Adrenal gland (tissue), 12 donors: Measurements from ENCODE around the gene PLEKHA6. TPM values are rescaled to one million over a fixed set of nuclear protein-coding genes. Genes with fewer than 3 reads are reported as not detected.

Experiments
- DNase-seq, 7 donors: peaks; one replicate each; pipeline ENCODE4 v3.0.0-alpha.2; 2019 to 2020
- H3K27ac ChIP-seq, 5 donors: fragments of 200-600 bp; sonication (generic) in 4 of 5; 1 replicate in 3 of 5; 2 replicates in 2 of 5; pipeline versions ENCODE4 v1.5.1 to v1.8.0; 2016 to 2020; ENCODE audit warnings: mild to moderate bottlenecking in 1 of 5
- H3K27me3 ChIP-seq: fragments of 200-600 bp; 2 replicates; pipeline ENCODE4 v1.8.0; 2021
- H3K36me3 ChIP-seq, 2 donors: fragments of 200-600 bp; replicated peaks in 1 of 2; 1 replicate in 1 of 2; 2 replicates in 1 of 2; pipeline versions ENCODE4 v1.5.1 to v1.8.0; 2018 to 2022
- H3K4me1 ChIP-seq, 2 donors: fragments of 200-600 bp; replicated peaks in 1 of 2; 1 replicate in 1 of 2; 2 replicates in 1 of 2; pipeline versions ENCODE4 v1.5.1 to v1.8.0; 2018 to 2021
- H3K4me3 ChIP-seq, 4 donors: fragments of 200-600 bp; sonication (generic) in 3 of 4; one replicate each; pipeline ENCODE4 v1.5.1; 2016 to 2018
- H3K9me3 ChIP-seq, 3 donors: fragments of 200-600 bp; sonication (generic) in 1 of 3; replicated peaks in 1 of 3; 1 replicate in 2 of 3; 2 replicates in 1 of 3; pipeline versions ENCODE4 v1.5.1 to v1.8.0; 2016 to 2021
- POLR2A ChIP-seq, 2 donors: fragments of 450-650 bp; IDR thresholded peaks; one replicate each; pipeline ENCODE4 v1.6.1; 2017; ENCODE audit warnings: antibody characterized with exemption in 2 of 2, mild to moderate bottlenecking in 2 of 2, moderate library complexity in 1 of 2
- WGBS, 4 donors: extraction: QIAGEN DNeasy Blood & Tissue Kit in 2 of 4; methylation state at CpG; one replicate each; pipeline versions ENCODE4 v1.1.5 to v1.1.7; 2013 to 2017; 5-methylcytosine and 5-hydroxymethylcytosine counted together
- intact Hi-C, 2 donors: fragments of 100-400 bp; cut with DNase I; formaldehyde crosslinking; loops; one replicate each; pipeline versions ENCODE4 v1.14.1 to v1.15.0; 2022 to 2023
- polyA plus RNA-seq, 3 donors: library from polyadenylated mRNA; stranded (reverse); fragments of 200-250 nt in 2 of 3; fragments of 350-450 nt in 1 of 3; fragmentation: Illumina TruSeq in 1 of 3; extraction: RNeasy Lipid Tissue Mini Kit (QIAGEN cat#74804) in 1 of 3; gene quantifications; one replicate each; pipeline ENCODE4 v1.2.3, GENCODE V29; 2013 to 2014
- total RNA-seq, 9 donors: library from RNA; depleted of rRNA in 4 of 9; stranded (reverse); fragments of >200 nt in 4 of 9; fragments of 120-200 nt in 1 of 9; fragmentation: NEBNext Ultra II Directional in 1 of 9; extraction: Animal tissue kit (Norgen Biotek cat#: 25700) in 1 of 9; gene quantifications; one replicate each; pipeline versions ENCODE4 v1.1.0 to v1.2.4, GENCODE V29; 2013 to 2023
- TF ChIP-seq, protein P1 (sequence below), 6 experiments: fragments of 450-650 bp in 4 of 6; fragments of 200-600 bp in 2 of 6; sonication (generic) in 1 of 6; IDR thresholded peaks; 1 replicate in 5 of 6; 2 replicates in 1 of 6; pipeline versions ENCODE4 v1.5.1 to v1.8.0; 2016 to 2021; ENCODE audit warnings: antibody characterized with exemption in 6 of 6, mild to moderate bottlenecking in 2 of 6, moderate library complexity in 1 of 6
- donor health status: healthy with polysubstance abuse.
- donor health status: Bipolar disorder and iron deficiency.
- donor health status: DM: yes; HTN: yes; CAD: no.
- donor health status: DM: no; HTN: no; CAD: no.
- donor health status: DM: no; HTN: no; CAD: no.
- donor health status: DM: yes; HTN: yes; CAD: no.

Gene PLEKHA6
- total and polyA plus RNA-seq, 12 donors = 2.2 to 13.8 (median 5.1) TPM

DNA sequence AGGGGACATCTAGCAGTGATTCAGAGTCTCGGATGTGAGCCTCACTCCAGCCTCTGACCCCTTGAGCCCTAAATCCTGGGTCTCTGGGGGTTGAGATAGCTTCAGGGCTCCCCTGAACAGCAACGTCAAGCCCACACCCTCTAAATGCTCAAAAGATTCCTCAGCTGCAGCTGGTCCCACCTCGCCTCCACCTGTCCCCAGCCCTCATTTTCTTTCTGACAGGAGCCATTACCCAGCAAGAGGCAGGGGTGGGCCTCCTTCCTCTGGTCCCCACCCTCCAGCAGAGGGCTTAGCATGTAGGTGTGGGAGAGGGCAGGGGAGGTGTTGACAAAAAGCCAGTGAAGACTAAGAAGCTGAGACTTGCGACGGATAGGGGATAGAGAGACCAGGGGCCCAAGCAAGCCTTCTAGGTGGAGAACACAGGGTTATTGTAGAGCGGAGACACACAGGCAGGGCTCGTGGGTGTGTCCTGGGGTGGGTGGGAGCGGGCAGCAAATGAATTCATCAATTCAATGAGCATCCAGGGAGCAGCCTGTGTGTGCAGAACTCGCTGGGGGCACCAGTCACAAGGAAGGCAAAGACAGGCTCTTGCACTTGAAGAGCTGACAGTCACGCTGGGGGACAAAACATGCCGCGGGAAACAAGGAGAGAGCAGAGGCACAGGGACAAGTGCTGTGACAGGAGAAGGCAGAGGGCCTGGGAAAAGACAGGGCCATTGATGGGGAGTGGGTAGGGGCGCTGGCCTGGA, 97.0 kb downstream of the PLEKHA6 start:
- intact Hi-C loops = no loop called here
- H3K27ac ChIP-seq = peak overlapping the region in 1 of 5 donors; percentile 20
- H3K36me3 ChIP-seq = no peaks in the 10 kb centered on the region
- TF ChIP-seq POLR2A (IDR thresholded peaks at IDR 0.05) = no peak
- TF ChIP-seq, protein P1, sequence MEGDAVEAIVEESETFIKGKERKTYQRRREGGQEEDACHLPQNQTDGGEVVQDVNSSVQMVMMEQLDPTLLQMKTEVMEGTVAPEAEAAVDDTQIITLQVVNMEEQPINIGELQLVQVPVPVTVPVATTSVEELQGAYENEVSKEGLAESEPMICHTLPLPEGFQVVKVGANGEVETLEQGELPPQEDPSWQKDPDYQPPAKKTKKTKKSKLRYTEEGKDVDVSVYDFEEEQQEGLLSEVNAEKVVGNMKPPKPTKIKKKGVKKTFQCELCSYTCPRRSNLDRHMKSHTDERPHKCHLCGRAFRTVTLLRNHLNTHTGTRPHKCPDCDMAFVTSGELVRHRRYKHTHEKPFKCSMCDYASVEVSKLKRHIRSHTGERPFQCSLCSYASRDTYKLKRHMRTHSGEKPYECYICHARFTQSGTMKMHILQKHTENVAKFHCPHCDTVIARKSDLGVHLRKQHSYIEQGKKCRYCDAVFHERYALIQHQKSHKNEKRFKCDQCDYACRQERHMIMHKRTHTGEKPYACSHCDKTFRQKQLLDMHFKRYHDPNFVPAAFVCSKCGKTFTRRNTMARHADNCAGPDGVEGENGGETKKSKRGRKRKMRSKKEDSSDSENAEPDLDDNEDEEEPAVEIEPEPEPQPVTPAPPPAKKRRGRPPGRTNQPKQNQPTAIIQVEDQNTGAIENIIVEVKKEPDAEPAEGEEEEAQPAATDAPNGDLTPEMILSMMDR (IDR thresholded peaks at IDR 0.05) = no peak
- H3K27me3 ChIP-seq = no peaks in the 10 kb centered on the region
- peaks cover 0 to 8% of the 10 kb centered on the region in 2 donors for H3K4me1 ChIP-seq
- no peak overlapping the region for H3K4me3 ChIP-seq
- H3K9me3 ChIP-seq = no peaks in the 10 kb centered on the region
- WGBS, 4 donors = 87 to 89% (median 87%) methylated on average over 11 to 13 of the region's 13 CpGs
- DNase-seq = no peak

DNA sequence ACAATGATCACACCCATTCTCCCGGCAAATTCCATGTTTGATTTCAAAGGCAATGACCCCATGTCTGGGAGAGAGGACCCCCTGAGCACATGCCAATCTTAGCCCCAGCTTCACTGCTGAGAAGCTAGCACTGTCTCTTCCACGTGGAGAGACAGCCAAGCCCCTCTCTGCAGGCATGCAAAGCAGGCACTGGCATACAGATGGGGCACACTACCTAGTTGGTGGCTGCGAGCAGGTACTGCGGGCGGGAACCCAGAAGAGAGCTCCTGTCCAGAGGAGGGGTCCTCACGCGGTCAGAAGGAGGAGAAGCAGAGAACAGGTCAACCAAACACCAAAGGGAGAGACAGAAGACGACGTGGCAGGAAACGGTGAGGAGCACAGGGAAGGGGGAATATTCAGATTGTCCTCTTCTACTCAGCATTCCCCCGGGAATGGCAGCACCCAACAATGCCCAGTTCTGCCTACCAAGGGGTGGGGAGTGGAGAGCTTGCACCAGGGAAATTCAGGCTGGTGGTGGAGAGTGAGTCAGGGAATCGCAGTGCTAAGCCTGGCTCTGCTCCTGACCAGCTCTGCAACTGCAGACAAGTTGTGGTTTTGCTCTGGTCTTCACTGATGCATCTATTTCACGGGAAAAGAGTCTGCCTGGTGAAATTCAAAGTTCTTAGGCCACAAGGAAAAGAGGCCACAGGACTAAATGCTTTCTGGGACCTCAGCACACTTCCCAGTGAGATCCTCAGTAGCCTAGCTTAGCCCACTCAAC, 97.8 kb downstream of the PLEKHA6 start:
- TF ChIP-seq, protein P1 (IDR thresholded peaks at IDR 0.05) = no peak
- no peak for TF ChIP-seq POLR2A (IDR thresholded peaks at IDR 0.05)
- H3K27me3 ChIP-seq = no peaks in the 10 kb centered on the region
- DNase-seq = no peak
- intact Hi-C loops = no loop called here
- WGBS, 4 donors = 76 to 81% (median 81%) methylated on average over 13 of the region's 13 CpGs
- no peak overlapping the region for H3K4me3 ChIP-seq
- H3K9me3 ChIP-seq = no peaks in the 10 kb centered on the region
- H3K36me3 ChIP-seq = no peaks in the 10 kb centered on the region
- H3K4me1 ChIP-seq = peaks cover 0 to 8% of the 10 kb centered on the region in 2 donors
- no peak overlapping the region for H3K27ac ChIP-seq

DNA sequence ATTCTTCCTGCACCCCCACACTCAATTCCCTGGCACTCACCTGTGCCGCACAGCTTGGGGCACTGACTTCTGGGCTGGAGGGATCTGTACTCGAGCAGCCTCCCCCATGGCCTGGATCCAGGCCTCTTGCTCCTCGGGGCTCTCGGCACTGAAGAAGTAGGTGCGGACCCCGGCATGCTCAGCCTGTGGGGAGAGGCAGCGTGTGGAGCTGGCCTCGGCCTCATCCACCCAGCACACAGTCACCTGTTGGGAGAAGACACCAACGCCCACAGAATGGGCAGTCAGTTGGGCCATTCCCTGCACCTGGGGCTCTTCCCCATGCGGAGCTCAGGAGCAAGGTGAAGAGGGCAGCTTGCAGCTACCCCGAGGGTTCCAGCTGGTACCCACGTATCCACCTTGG, 98.5 kb downstream of the PLEKHA6 start:
- Histone ChIP-seq H3K27ac (no peak overlapping the region), H3K9me3 (no peaks in the 10 kb centered on the region), H3K36me3 (no peaks in the 10 kb centered on the region), H3K4me3 (no peak overlapping the region), H3K4me1 (peaks cover 0 to 8% of the 10 kb centered on the region in 2 donors), H3K27me3 (no peaks in the 10 kb centered on the region)
- intact Hi-C loops = no loop called here
- DNase-seq = no peak
- TF ChIP-seq, protein P1 (IDR thresholded peaks at IDR 0.05) = no peak
- no peak for TF ChIP-seq POLR2A (IDR thresholded peaks at IDR 0.05)
- 88 to 100% (median 97%) methylated on average over 1 to 12 of the region's 12 CpGs for WGBS, 4 donors

DNA sequence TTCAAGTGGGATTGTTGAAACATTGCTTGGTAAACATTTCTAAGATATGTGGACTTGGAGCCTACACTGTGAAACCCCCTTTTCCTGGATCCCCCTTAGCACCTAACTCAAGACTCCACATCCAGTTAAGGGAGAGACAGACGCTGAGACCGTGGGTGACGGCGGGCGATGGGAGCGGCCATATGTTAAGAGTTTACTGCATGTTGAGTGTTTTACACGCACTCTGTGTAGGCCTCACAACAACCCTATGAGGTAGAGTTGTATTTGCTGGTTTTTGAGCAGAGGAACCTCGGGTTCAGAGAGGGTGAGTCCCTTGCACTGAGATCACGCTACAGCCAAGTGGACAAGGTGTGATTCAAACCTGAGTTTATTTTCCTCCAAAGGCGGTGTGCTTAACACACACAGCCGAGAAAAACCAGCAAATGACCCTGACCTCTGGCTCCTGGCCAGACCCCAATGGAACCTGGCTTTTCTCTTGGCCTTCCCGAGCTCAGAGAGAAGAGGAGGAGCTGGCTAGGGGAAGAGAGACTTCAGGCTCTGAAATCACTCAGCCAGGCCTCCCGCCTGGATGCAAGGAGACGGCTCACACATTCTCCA, 99.0 kb downstream of the PLEKHA6 start:
- no peak for DNase-seq
- TF ChIP-seq, protein P1 (IDR thresholded peaks at IDR 0.05) = no peak
- TF ChIP-seq POLR2A (IDR thresholded peaks at IDR 0.05) = no peak
- H3K4me1 ChIP-seq = peaks cover 0 to 8% of the 10 kb centered on the region in 2 donors
- H3K27ac ChIP-seq = no peak overlapping the region
- no peak overlapping the region for H3K4me3 ChIP-seq
- 86 to 94% (median 89%) methylated on average over 13 to 14 of the region's 14 CpGs for WGBS, 4 donors
- H3K36me3 ChIP-seq = no peaks in the 10 kb centered on the region
- intact Hi-C loops = no loop called here
- no peaks in the 10 kb centered on the region for H3K27me3 ChIP-seq
- H3K9me3 ChIP-seq = no peaks in the 10 kb centered on the region
